T-helper 9 cell (primary cell): ENCODE results near the gene TAF1B.
A peak's percentile ranks its signal among the peaks of the same experiment; 100 is the strongest.

Experiments used
- DNase-seq: peaks from one replicate; pipeline ENCODE4 v3.0.0-alpha.2; 2020
- total RNA-seq, 2 donors: gene quantifications; one replicate each; lab custom pipeline; 2026; lab: John Stamatoyannopoulos, UW

The TAF1B gene
- total RNA-seq = 15.9 to 31.1 reads per million in 2 donors

GRCh38 chr2:9843229-9844035 is at the start of gene TAF1B:
Gene TAF1B, plus strand, starts transcription at chr2:9843474. Its CDS starts 68 bp downstream, at chr2:9843542.
- DNase-seq = peak; percentile 69

GRCh38 chr2:9793918-9794717 is 49.2 kb upstream of the TAF1B start:
- no peak for DNase-seq

- no peak for DNase-seq
These were observed 48.2 kb upstream of the TAF1B start for GRCh38 chr2:9795071-9795470.

GRCh38 chr2:9796056-9797010 is 46.9 kb upstream of the TAF1B start:
- no peak for DNase-seq

- DNase-seq = no peak
These were observed 46.2 kb upstream of the TAF1B start for GRCh38 chr2:9797086-9797485.

GRCh38 chr2:9797681-9798556 is 45.4 kb upstream of the TAF1B start:
- no peak for DNase-seq

- DNase-seq = no peak
These were observed 44.2 kb upstream of the TAF1B start for GRCh38 chr2:9799011-9799596.

GRCh38 chr2:9799729-9800632 is 43.3 kb upstream of the TAF1B start:
- peak; percentile 87 for DNase-seq

GRCh38 chr2:9800639-9800974 is 42.7 kb upstream of the TAF1B start:
- no peak for DNase-seq

GRCh38 chr2:9800975-9801726 is 42.1 kb upstream of the TAF1B start:
- peak; percentile 61 for DNase-seq

- no peak for DNase-seq
These were observed 40.7 kb upstream of the TAF1B start for GRCh38 chr2:9802576-9802993.

- DNase-seq = no peak
These were observed 40.1 kb upstream of the TAF1B start for GRCh38 chr2:9803023-9803805.

- DNase-seq = no peak
These were observed 37.6 kb upstream of the TAF1B start for GRCh38 chr2:9805435-9806297.

- no peak for DNase-seq
These were observed 37.0 kb upstream of the TAF1B start for GRCh38 chr2:9806298-9806610.

- DNase-seq = no peak
These were observed 36.6 kb upstream of the TAF1B start for GRCh38 chr2:9806656-9807055.

- no peak for DNase-seq
These were observed 36.2 kb upstream of the TAF1B start for GRCh38 chr2:9807056-9807455.

GRCh38 chr2:9807555-9808305 is 35.5 kb upstream of the TAF1B start:
- DNase-seq = no peak
